HG03280 (cell line): ENCODE measurements around the gene SERPINF2.
"Not testable (repeated sequence)": the region's sequence is repeated elsewhere in the genome, so short reads cannot be mapped to it uniquely, and the experiment has no call there.

Source experiments
- ATAC-seq: cut with Tn5 transposase; IDR thresholded peaks from one replicate; pipeline ENCODE4 v1.9.1; 2021; ENCODE audit warnings: mild to moderate bottlenecking, moderate library complexity; ENCODE audit not compliant: unreplicated experiment

The SERPINF2 gene

GRCh38 chr17:1733759-1734158 is 8.9 kb upstream of the SERPINF2 start:
- no peak for ATAC-seq

GRCh38 chr17:1735418-1735817 is 7.3 kb upstream of the SERPINF2 start:
- no peak for ATAC-seq

- ATAC-seq, result no peak
These were observed 6.8 kb upstream of the SERPINF2 start for GRCh38 chr17:1735834-1736347.

- no peak for ATAC-seq
These were observed 6.1 kb upstream of the SERPINF2 start for GRCh38 chr17:1736348-1737281.

- no peak for ATAC-seq
These were observed 5.0 kb upstream of the SERPINF2 start for GRCh38 chr17:1737531-1738291.

GRCh38 chr17:1741899-1742298 is 772 bp upstream of the SERPINF2 start:
- ATAC-seq, result not testable (repeated sequence)

GRCh38 chr17:1743088-1743439 is 393 bp downstream of the SERPINF2 start:
- no peak for ATAC-seq

GRCh38 chr17:1744551-1745512 is 2.2 kb downstream of the SERPINF2 start:
- ATAC-seq, result no peak

- ATAC-seq, result no peak
These were observed 2.9 kb downstream of the SERPINF2 start for GRCh38 chr17:1745513-1746020.

GRCh38 chr17:1746975-1747543 is 4.4 kb downstream of the SERPINF2 start:
- ATAC-seq, result no peak

- no peak for ATAC-seq
These were observed 8.0 kb downstream of the SERPINF2 start for GRCh38 chr17:1750628-1751027.

GRCh38 chr17:1752425-1753262 is 10.0 kb downstream of the SERPINF2 start:
- ATAC-seq, result no peak

GRCh38 chr17:1753767-1754429 is 11.2 kb downstream of the SERPINF2 start:
- ATAC-seq, result no peak

- no peak for ATAC-seq
These were observed 11.9 kb downstream of the SERPINF2 start for GRCh38 chr17:1754430-1755112.

- ATAC-seq, result no peak
These were observed 12.7 kb downstream of the SERPINF2 start for GRCh38 chr17:1755252-1755826.

- ATAC-seq, result no peak
These were observed 13.2 kb downstream of the SERPINF2 start for GRCh38 chr17:1755827-1756262.

GRCh38 chr17:1758807-1759206 is 16.1 kb downstream of the SERPINF2 start:
- ATAC-seq, result no peak

GRCh38 chr17:1759529-1759928 is 16.9 kb downstream of the SERPINF2 start:
- no peak for ATAC-seq
